Uterus (tissue), 2 donors: ENCODE results near the gene FXYD4.

ENCODE experiments used
- CTCF ChIP-seq, 4 experiments: fragments of 200-600 bp in 2 of 4; fragments of 450-650 bp in 2 of 4; sonication (generic) in 2 of 4; IDR thresholded peaks; one replicate each; pipeline ENCODE4 v1.5.1; 2016 to 2019; ENCODE audit warnings: antibody characterized with exemption in 4 of 4, mild to moderate bottlenecking in 2 of 4, moderate library complexity in 1 of 4
- POLR2A ChIP-seq, 2 donors: fragments of 450-650 bp; IDR thresholded peaks; one replicate each; pipeline ENCODE4 v1.6.1; 2016; ENCODE audit warnings: antibody characterized with exemption in 2 of 2, mild to moderate bottlenecking in 1 of 2, moderate library complexity in 1 of 2

GRCh38 chr10:43342279-43343125 is 28.9 kb upstream of the FXYD4 start:
- TF ChIP-seq CTCF (IDR thresholded peaks at IDR 0.05) (no peak), POLR2A (IDR thresholded peaks at IDR 0.05) (no peak)
